H9 (cell line): ENCODE data around the gene HPD. TPM values are rescaled to one million over a fixed set of nuclear protein-coding genes. Genes with fewer than 3 reads are reported as not detected.
A peak's percentile ranks its signal among the peaks of the same experiment; 100 is the strongest.

ENCODE experiments used
- DNase-seq: peaks from one replicate; pipeline ENCODE4 v3.0.0-alpha.2; 2017
- H2AFZ ChIP-seq: one replicate; pipeline ENCODE4 v1.6.1; 2013; ENCODE audit warnings: mild to moderate bottlenecking, low read length, control low read depth, moderate library complexity
- H2AK5ac ChIP-seq: 2 replicates; pipeline ENCODE4 v1.6.1; 2013; ENCODE audit warnings: low read length, control low read depth, mixed read lengths; ENCODE audit not compliant: insufficient read length
- H2BK120ac ChIP-seq: one replicate; pipeline ENCODE4 v1.6.1; 2013; ENCODE audit warnings: low read depth, mild to moderate bottlenecking, low read length, control low read depth, inconsistent platforms; ENCODE audit not compliant: poor library complexity, severe bottlenecking
- H2BK12ac ChIP-seq: 2 replicates; pipeline ENCODE4 v1.6.1; 2013; ENCODE audit warnings: low read length, control low read depth, mixed read lengths, low read depth; ENCODE audit not compliant: insufficient read length
- H2BK15ac ChIP-seq: 2 replicates; pipeline ENCODE4 v1.6.1; 2013; ENCODE audit warnings: low read depth, low read length, control low read depth
- H2BK20ac ChIP-seq: one replicate; pipeline ENCODE4 v1.6.1; 2013; ENCODE audit warnings: low read depth, mild to moderate bottlenecking, low read length, control low read depth, inconsistent platforms; ENCODE audit not compliant: poor library complexity, severe bottlenecking
- H2BK5ac ChIP-seq: 2 replicates; pipeline ENCODE4 v1.6.1; 2013; ENCODE audit warnings: low read length, control low read depth, mixed read lengths; ENCODE audit not compliant: insufficient read length
- H3K14ac ChIP-seq: 2 replicates; pipeline ENCODE4 v1.6.1; 2013; ENCODE audit warnings: low read length, control low read depth; ENCODE audit not compliant: insufficient read depth
- H3K18ac ChIP-seq: 2 replicates; pipeline ENCODE4 v1.6.1; 2013; ENCODE audit warnings: low read depth, mild to moderate bottlenecking, mixed read lengths, low read length, control low read depth; ENCODE audit not compliant: insufficient read length
- H3K23ac ChIP-seq: 2 replicates; pipeline ENCODE4 v1.6.1; 2013; ENCODE audit warnings: low read length, control low read depth, mixed read lengths, low read depth; ENCODE audit not compliant: insufficient read length
- H3K23me2 ChIP-seq: 2 replicates; pipeline ENCODE4 v1.6.1; 2013; ENCODE audit warnings: low read depth, mild to moderate bottlenecking, mixed read lengths, low read length, control low read depth; ENCODE audit not compliant: insufficient read length, poor library complexity, severe bottlenecking
- H3K27ac ChIP-seq: 2 replicates; pipeline ENCODE4 v1.5.1; 2013; ENCODE audit warnings: low read length, control low read depth, mixed read lengths, low read depth; ENCODE audit not compliant: insufficient read length
- H3K27me3 ChIP-seq: 2 replicates; pipeline ENCODE4 v1.6.1; 2013; ENCODE audit warnings: low read length, control low read depth, inconsistent platforms; ENCODE audit not compliant: insufficient read depth
- H3K4ac ChIP-seq: 2 replicates; pipeline ENCODE4 v1.6.1; 2013; ENCODE audit warnings: low read depth, mild to moderate bottlenecking, control low read depth, inconsistent platforms, low read length, moderate library complexity
- H3K4me1 ChIP-seq: 2 replicates; pipeline ENCODE4 v1.6.1; 2013; ENCODE audit warnings: low read length, control low read depth, inconsistent platforms; ENCODE audit not compliant: insufficient read depth
- H3K4me2 ChIP-seq: 2 replicates; pipeline ENCODE4 v1.6.1; 2013; ENCODE audit warnings: low read length, control low read depth, mixed read lengths; ENCODE audit not compliant: insufficient read length, insufficient read depth
- H3K56ac ChIP-seq: 2 replicates; pipeline ENCODE4 v1.6.1; 2013; ENCODE audit warnings: low read depth, mild to moderate bottlenecking, mixed read lengths, low read length, control low read depth; ENCODE audit not compliant: insufficient read length
- H3K79me1 ChIP-seq: 2 replicates; pipeline ENCODE4 v1.6.1; 2013; ENCODE audit warnings: low read depth, mild to moderate bottlenecking, moderate library complexity, low read length, control low read depth, inconsistent platforms; ENCODE audit not compliant: insufficient read depth, poor library complexity, severe bottlenecking
- H3K79me2 ChIP-seq: 2 replicates; pipeline ENCODE4 v1.6.1; 2013; ENCODE audit warnings: low read length, control low read depth, inconsistent platforms; ENCODE audit not compliant: insufficient read depth
- H3K9ac ChIP-seq: 2 replicates; pipeline ENCODE4 v1.6.1; 2013; ENCODE audit warnings: low read length, control low read depth, mixed read lengths; ENCODE audit not compliant: insufficient read length; ENCODE audit errors: extremely low read depth
- H3K9me3 ChIP-seq: one replicate; pipeline ENCODE4 v1.6.1; 2013; ENCODE audit warnings: low read depth, low read length, inconsistent platforms; ENCODE audit not compliant: control insufficient read depth
- H3T11ph ChIP-seq: one replicate; pipeline ENCODE4 v1.6.1; 2013; ENCODE audit warnings: mild to moderate bottlenecking, low read length, control low read depth, inconsistent platforms
- H4K20me1 ChIP-seq: one replicate; pipeline ENCODE4 v1.6.1; 2013; ENCODE audit not compliant: control insufficient read depth, insufficient read length, insufficient read depth
- H4K5ac ChIP-seq: 2 replicates; pipeline ENCODE4 v1.6.1; 2013; ENCODE audit warnings: low read depth, mild to moderate bottlenecking, mixed read lengths, low read length, control low read depth; ENCODE audit not compliant: insufficient read length
- H4K8ac ChIP-seq: replicated peaks from 2 replicates; pipeline ENCODE4 v1.6.1; 2013; ENCODE audit warnings: low read length, control low read depth, mixed read lengths, low read depth; ENCODE audit not compliant: insufficient read length
- H4K91ac ChIP-seq: 2 replicates; pipeline ENCODE4 v1.6.1; 2013; ENCODE audit warnings: low read depth, mild to moderate bottlenecking, moderate library complexity, mixed read lengths, low read length, control low read depth; ENCODE audit not compliant: insufficient read length
- H3K27ac Mint-ChIP-seq, 3 experiments: 2 replicates in 2 of 3; 3 replicates in 1 of 3; pipeline ENCODE4 v1.8.0; 2020 to 2021; ENCODE audit warnings: mixed read lengths in 3 of 3, mild to moderate bottlenecking in 1 of 3, moderate library complexity in 1 of 3
- H3K27me3 Mint-ChIP-seq: 2 replicates; pipeline ENCODE4 v1.8.0; 2021; ENCODE audit warnings: low read depth, mild to moderate bottlenecking, moderate library complexity, mixed read lengths
- H3K36me3 Mint-ChIP-seq, 3 experiments: 2 replicates in 2 of 3; 3 replicates in 1 of 3; pipeline ENCODE4 v1.8.0; 2020 to 2021; ENCODE audit warnings: low read depth in 3 of 3, mixed read lengths in 3 of 3; ENCODE audit not compliant: insufficient read depth in 1 of 3
- H3K4me1 Mint-ChIP-seq, 2 experiments: 2 replicates each; pipeline ENCODE4 v1.8.0; 2020; ENCODE audit warnings: mixed read lengths in 2 of 2
- H3K4me3 Mint-ChIP-seq, 2 experiments: 2 replicates in 1 of 2; 3 replicates in 1 of 2; pipeline ENCODE4 v1.8.0; 2020 to 2021; ENCODE audit warnings: mild to moderate bottlenecking in 2 of 2, mixed read lengths in 2 of 2, moderate library complexity in 1 of 2
- H3K9me3 Mint-ChIP-seq, 2 experiments: 2 replicates in 1 of 2; 3 replicates in 1 of 2; pipeline ENCODE4 v1.8.0; 2020; ENCODE audit warnings: mild to moderate bottlenecking in 2 of 2, mixed read lengths in 2 of 2, moderate library complexity in 1 of 2
- CTCF ChIP-seq: fragments of 200-600 bp; sonication (generic); conservative IDR thresholded peaks from 3 replicates; pipeline ENCODE4 v1.8.0; 2021; ENCODE audit warnings: antibody characterized with exemption, mild to moderate bottlenecking
- WGBS: extraction: QIAGEN DNeasy Blood & Tissue Kit; methylation state at CpG from one replicate; pipeline ENCODE4 v1.1.7; 2013; ENCODE audit warnings: missing lambda C conversion rate, low lambda C conversion rate, mixed read lengths; ENCODE audit not compliant: insufficient read length; ENCODE audit errors: extremely low coverage; 5-methylcytosine and 5-hydroxymethylcytosine counted together
- total RNA-seq: library from RNA; stranded (reverse); gene quantifications from 2 replicates; pipeline ENCODE4 v1.2.1, GENCODE V29; 2021

HPD gene
- total RNA-seq, 1 experiment from 2014 or later, result not detected

DNA sequence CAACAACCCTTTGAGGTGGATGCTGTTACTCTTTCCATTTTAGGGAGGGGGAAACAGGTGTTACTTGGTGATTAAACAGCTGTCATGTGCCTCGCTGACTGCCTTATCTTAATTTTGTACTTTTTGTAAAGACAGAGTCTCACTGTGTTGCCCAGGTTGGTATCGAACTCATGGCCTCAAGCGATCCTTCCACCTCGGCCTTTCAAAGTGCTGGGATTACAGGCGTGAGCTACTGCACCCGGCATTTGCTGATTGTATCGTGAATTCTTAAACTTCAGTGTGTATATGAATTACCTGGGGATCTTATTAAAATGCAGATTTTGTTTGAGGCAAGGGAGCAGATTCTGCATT lies 30.6 kb upstream of the HPD start:
- Mint-ChIP-seq H3K36me3 (peaks cover 2 to 18% (median 10%) of the 10 kb centered on the region in 3 experiments; a peak in 5 of 7 replicates), H3K4me1 (peaks cover 16 to 17% of the 10 kb centered on the region in 2 experiments), H3K4me3 (peak overlapping the region; percentile 92 to 96), H3K27me3 (peaks cover 35% of the 10 kb centered on the region), H3K9me3 (no peaks in the 10 kb centered on the region; a peak in 1 of 5 replicates), H3K27ac (peak overlapping the region in 2 of 3 experiments; percentile 99 to 100; a peak in 4 of 7 replicates)
- Histone ChIP-seq H3K79me1 (no peaks in the 10 kb centered on the region), H4K8ac (no peak overlapping the region), H2BK120ac (no peak overlapping the region), H2BK12ac (no peak overlapping the region), H3K4ac (no peak overlapping the region), H3K4me2 (peak overlapping the region; percentile 80), H3K79me2 (no peaks in the 10 kb centered on the region), H4K91ac (no peak overlapping the region), H3K9ac (no peak overlapping the region), H3K27me3 (no peaks in the 10 kb centered on the region; the same call in 1 of the 2 replicates), H3K18ac (no peak overlapping the region), H2BK5ac (no peak overlapping the region), H4K5ac (no peak overlapping the region), H3K4me1 (no peaks in the 10 kb centered on the region), H3K27ac (no peak overlapping the region), H2BK15ac (no peak overlapping the region), H3K14ac (no peak overlapping the region), H3K23me2 (peaks cover 3% of the 10 kb centered on the region), H2AFZ (no peak overlapping the region), H4K20me1 (no peaks in the 10 kb centered on the region), H2AK5ac (no peak overlapping the region), H3K9me3 (no peaks in the 10 kb centered on the region), H2BK20ac (no peak overlapping the region), H3K56ac (no peak overlapping the region), H3T11ph (no peak overlapping the region), H3K23ac (no peak overlapping the region)
- TF ChIP-seq CTCF, result no peak
- DNase-seq, result no peak
- no CpG with 5 or more reads among the region's 7 CpGs for WGBS
